Muscle layer of duodenum (tissue), 2 donors: Measurements from ENCODE around the gene KIF22.
"Not testable (repeated sequence)": the region's sequence is repeated elsewhere in the genome, so short reads cannot be mapped to it uniquely, and the experiment has no call there.

Experiments used
- H3K27ac ChIP-seq: one replicate; pipeline ENCODE4 v1.7.0; 2013; ENCODE audit warnings: mild to moderate bottlenecking, low read length
- H3K27me3 ChIP-seq: one replicate; pipeline ENCODE4 v1.7.0; 2013; ENCODE audit warnings: low read depth, mild to moderate bottlenecking, control low read depth, low read length
- H3K36me3 ChIP-seq, 2 donors: one replicate each; pipeline ENCODE4 v1.7.0; 2013; ENCODE audit warnings: low read length in 2 of 2, control low read depth in 1 of 2, mild to moderate bottlenecking in 1 of 2; ENCODE audit not compliant: insufficient read depth in 2 of 2, control insufficient read depth in 1 of 2
- H3K4me1 ChIP-seq, 2 donors: one replicate each; pipeline ENCODE4 v1.7.0; 2013; ENCODE audit warnings: low read length in 2 of 2, mild to moderate bottlenecking in 2 of 2, control low read depth in 1 of 2, moderate library complexity in 1 of 2; ENCODE audit not compliant: insufficient read depth in 2 of 2, control insufficient read depth in 1 of 2
- H3K4me3 ChIP-seq, 2 donors: one replicate each; pipeline ENCODE4 v1.7.0; 2013; ENCODE audit warnings: low read length in 2 of 2, low read depth in 1 of 2, mild to moderate bottlenecking in 1 of 2
- H3K9me3 ChIP-seq, 2 donors: one replicate each; pipeline ENCODE4 v1.7.0; 2013; ENCODE audit warnings: low read length in 2 of 2, control low read depth in 1 of 2, mild to moderate bottlenecking in 1 of 2; ENCODE audit not compliant: control insufficient read depth in 1 of 2
- donor health status: healthy.

KIF22 gene

GRCh38 chr16:29769507-29769906 lies 21.0 kb upstream of the KIF22 start:
- Histone ChIP-seq H3K4me1 (no peaks in the 10 kb centered on the region), H3K27ac (no peak overlapping the region), H3K9me3 (no peaks in the 10 kb centered on the region), H3K27me3 (no peaks in the 10 kb centered on the region), H3K36me3 (no peaks in the 10 kb centered on the region), H3K4me3 (no peak overlapping the region)

DNA sequence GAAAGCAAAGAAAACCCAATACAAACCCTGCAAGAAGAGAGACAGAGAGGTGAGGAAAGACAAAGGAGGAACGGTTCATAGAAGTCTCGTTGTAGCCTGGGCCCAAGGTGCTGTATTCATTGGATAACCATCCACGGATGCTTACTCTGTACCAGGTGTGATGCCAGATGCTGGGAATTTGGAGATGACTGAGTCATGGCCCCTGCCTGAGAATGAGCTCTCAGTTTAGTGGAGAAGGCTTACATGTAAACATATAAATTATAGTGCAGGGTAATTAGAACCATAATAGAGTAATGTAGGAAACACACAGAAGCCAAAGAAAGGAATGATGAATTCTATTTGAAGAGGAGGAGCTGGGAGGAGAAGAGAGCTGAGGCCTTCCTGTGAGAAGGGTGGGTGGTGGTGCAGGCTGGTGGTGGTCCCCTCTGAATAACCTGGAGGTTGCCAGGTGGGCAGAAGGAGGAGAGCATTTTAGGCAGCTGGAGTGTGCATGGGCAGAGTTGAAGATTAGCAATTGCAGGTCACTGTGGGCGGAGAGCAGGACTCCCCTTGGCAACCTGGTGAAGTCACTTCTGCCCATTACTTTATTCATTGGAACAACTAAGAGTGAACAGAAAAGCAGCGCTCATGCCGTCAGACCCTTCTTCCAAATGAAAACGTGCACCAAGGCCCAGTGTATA lies 20.2 kb upstream of the KIF22 start:
- no peaks in the 10 kb centered on the region for H3K27me3 ChIP-seq
- H3K4me3 ChIP-seq = no peak overlapping the region
- H3K9me3 ChIP-seq = no peaks in the 10 kb centered on the region
- no peak overlapping the region for H3K27ac ChIP-seq
- H3K4me1 ChIP-seq = no peaks in the 10 kb centered on the region
- no peaks in the 10 kb centered on the region for H3K36me3 ChIP-seq

DNA sequence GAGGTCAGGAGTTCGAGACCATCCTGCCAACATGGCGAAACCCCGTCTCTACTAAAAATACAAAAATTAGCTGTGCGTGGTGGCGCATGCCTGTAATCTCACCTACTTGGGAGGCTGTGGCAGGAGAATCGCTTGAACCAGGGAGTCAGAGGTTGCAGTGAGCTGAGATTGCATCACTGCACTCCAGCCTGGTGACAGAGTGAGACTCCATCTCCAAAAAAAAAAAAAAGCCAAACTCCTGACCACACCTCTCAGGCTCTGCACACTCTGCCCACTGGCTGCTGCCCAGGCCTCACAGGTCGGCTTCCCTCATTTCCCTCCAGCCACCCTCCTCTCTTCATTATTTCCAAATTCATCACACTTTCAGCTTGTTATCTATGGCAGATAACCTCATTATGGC lies 18.2 kb upstream of the KIF22 start:
- H3K27ac ChIP-seq, H3K4me3 ChIP-seq, H3K36me3 ChIP-seq, H3K27me3 ChIP-seq, H3K4me1 ChIP-seq, H3K9me3 ChIP-seq: not testable (repeated sequence)

GRCh38 chr16:29774730-29775129 lies 15.8 kb upstream of the KIF22 start:
- H3K4me1 ChIP-seq = no peaks in the 10 kb centered on the region
- H3K36me3 ChIP-seq = no peaks in the 10 kb centered on the region
- H3K27me3 ChIP-seq = no peaks in the 10 kb centered on the region
- H3K9me3 ChIP-seq = no peaks in the 10 kb centered on the region
- H3K27ac ChIP-seq = no peak overlapping the region
- H3K4me3 ChIP-seq = no peak overlapping the region

GRCh38 chr16:29775742-29776408 lies 14.7 kb upstream of the KIF22 start:
- no peaks in the 10 kb centered on the region for H3K9me3 ChIP-seq
- H3K27me3 ChIP-seq = no peaks in the 10 kb centered on the region
- H3K4me3 ChIP-seq = no peak overlapping the region
- no peaks in the 10 kb centered on the region for H3K36me3 ChIP-seq
- H3K27ac ChIP-seq = no peak overlapping the region
- no peaks in the 10 kb centered on the region for H3K4me1 ChIP-seq

- Histone ChIP-seq H3K27me3 (no peaks in the 10 kb centered on the region), H3K4me3 (no peak within 1 kb of the TSS), H3K4me1 (no peaks in the 10 kb centered on the region), H3K36me3 (no peaks in the 10 kb centered on the region), H3K27ac (no peak within 1 kb of the TSS), H3K9me3 (no peaks in the 10 kb centered on the region)
These were observed 12.8 kb upstream of the KIF22 start, which contains the start of gene ZG16 for GRCh38 chr16:29777576-29778350. ZG16 (plus strand) TSS chr16:29778256; CDS start chr16:29779267, 1,011 bp downstream.

DNA sequence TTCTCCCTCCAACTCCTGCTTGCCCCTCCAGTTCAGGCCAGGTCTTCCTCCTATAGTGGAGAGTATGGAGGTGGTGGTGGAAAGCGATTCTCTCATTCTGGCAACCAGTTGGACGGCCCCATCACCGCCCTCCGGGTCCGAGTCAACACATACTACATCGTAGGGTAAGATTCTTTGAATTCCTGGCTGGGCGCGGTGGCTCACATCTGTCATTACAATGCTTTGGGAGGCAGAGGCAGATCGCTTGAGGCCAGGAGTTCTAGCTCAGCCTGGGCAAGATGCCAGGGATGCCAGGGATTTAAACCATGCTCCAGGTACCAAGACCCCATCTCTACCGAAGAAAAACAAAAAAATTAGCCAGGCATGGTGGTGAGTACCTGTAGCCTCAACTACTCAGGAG lies 11.1 kb upstream of the KIF22 start:
- no peaks in the 10 kb centered on the region for H3K36me3 ChIP-seq
- H3K9me3 ChIP-seq = no peaks in the 10 kb centered on the region
- no peaks in the 10 kb centered on the region for H3K27me3 ChIP-seq
- no peak overlapping the region for H3K27ac ChIP-seq
- no peaks in the 10 kb centered on the region for H3K4me1 ChIP-seq
- H3K4me3 ChIP-seq = no peak overlapping the region

DNA sequence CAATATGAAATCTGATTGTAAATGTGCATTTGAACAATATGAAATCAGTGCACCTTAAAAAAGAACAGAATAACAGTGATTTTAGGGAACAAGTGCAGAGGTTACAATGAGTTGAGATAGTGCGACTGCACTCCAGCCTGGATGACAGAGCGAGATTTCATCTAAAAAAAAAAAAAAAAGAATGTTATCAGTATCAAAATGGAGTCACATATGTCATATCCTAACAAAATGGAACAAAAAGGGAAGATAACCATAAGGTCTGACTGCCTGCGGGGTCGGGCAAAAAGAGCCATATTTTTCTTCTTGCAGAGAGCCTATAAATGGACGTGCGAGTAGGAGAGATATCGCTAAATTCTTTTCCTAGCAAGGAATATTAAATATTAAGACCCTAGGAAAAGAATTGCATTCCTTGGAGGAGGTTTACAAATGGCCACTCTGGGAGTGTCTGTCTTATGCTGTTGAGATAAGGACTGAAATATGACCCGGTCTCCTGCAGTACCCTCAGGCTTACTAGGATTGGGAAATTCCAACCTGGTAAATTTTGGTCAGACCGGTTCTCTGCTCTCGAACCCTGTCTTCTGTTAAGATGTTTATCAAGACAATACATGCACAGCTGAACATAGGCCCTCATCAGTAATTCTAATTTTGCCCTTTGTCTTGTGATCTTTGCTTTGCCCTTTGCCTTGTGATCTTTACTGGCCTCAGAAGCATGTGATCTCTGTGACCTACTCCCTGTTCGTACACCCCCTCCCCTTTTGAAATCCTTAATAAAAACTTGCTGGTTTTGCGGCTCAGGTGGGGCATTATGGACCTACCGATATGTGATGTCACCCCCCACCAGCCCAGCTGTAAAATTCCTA lies 7.2 kb upstream of the KIF22 start:
- not testable (repeated sequence) for H3K27ac ChIP-seq, H3K9me3 ChIP-seq, H3K27me3 ChIP-seq, H3K4me3 ChIP-seq, H3K36me3 ChIP-seq, H3K4me1 ChIP-seq

- H3K36me3 ChIP-seq = no peaks in the 10 kb centered on the region
- H3K4me1 ChIP-seq = peaks cover 0 to 4% of the 10 kb centered on the region in 2 donors
- H3K27ac ChIP-seq = no peak overlapping the region
- H3K27me3 ChIP-seq = no peaks in the 10 kb centered on the region
- H3K9me3 ChIP-seq = no peaks in the 10 kb centered on the region
- no peak overlapping the region for H3K4me3 ChIP-seq
These were observed 6.4 kb upstream of the KIF22 start for GRCh38 chr16:29784157-29784556.

GRCh38 chr16:29784901-29785500 lies 5.5 kb upstream of the KIF22 start:
- Histone ChIP-seq H3K27ac (no peak overlapping the region), H3K9me3 (no peaks in the 10 kb centered on the region), H3K27me3 (no peaks in the 10 kb centered on the region), H3K36me3 (no peaks in the 10 kb centered on the region), H3K4me1 (peaks cover 0 to 10% of the 10 kb centered on the region in 2 donors), H3K4me3 (peak overlapping the region; percentile 39 to 58)
